IMR-90 (cell line): Measurements from ENCODE around the gene SIPA1L3. TPM values are rescaled to one million over a fixed set of nuclear protein-coding genes. Genes with fewer than 3 reads are reported as not detected.

Source experiments
- ATAC-seq: fragments of 200-7000 bp; cut with Tn5 transposase; 2 replicates; pipeline ENCODE4 v1.9.1; 2020; ENCODE audit warnings: low read depth, mild to moderate bottlenecking, moderate library complexity
- BruUV-seq: library from RNA; stranded (reverse); fragments of 400-500 nt; replicated peaks from 2 replicates; lab custom pipeline; 2021; lab: Mats Ljungman, UMichigan
- CTCF ChIA-PET: fragments of 300-600 bp; formaldehyde crosslinking; extraction: SDS; loops from one replicate; lab custom pipeline; 2021; ENCODE audit warnings: antibody characterized with exemption; lab: Yijun Ruan, JAX
- POLR2A ChIA-PET: fragments of 300-600 bp; sonication (Branson Sonifier 250); formaldehyde crosslinking; loops from one replicate; lab custom pipeline; 2022; ENCODE audit warnings: antibody characterized with exemption; ENCODE audit not compliant: unreplicated experiment; lab: Charles Lee
- DNase-seq: peaks from one replicate; pipeline ENCODE4 v3.0.0; 2013
- H2AFZ ChIP-seq: replicated peaks from 2 replicates; pipeline ENCODE3; 2013; ENCODE audit warnings: low read length, mild to moderate bottlenecking; ENCODE audit not compliant: poor library complexity
- H2AK5ac ChIP-seq: 2 replicates; pipeline ENCODE4 v1.6.1; 2013; ENCODE audit warnings: low read depth, low read length, inconsistent platforms
- H2AK9ac ChIP-seq: replicated peaks from 2 replicates; pipeline ENCODE3; 2013; ENCODE audit warnings: mild to moderate bottlenecking, low read depth, low read length, moderate library complexity; ENCODE audit not compliant: poor library complexity
- H2BK120ac ChIP-seq: 2 replicates; pipeline ENCODE4 v1.6.1; 2013; ENCODE audit warnings: low read depth, low read length, inconsistent platforms
- H2BK15ac ChIP-seq: 3 replicates; pipeline ENCODE4 v1.6.1; 2013; ENCODE audit warnings: low read depth, low read length, inconsistent platforms
- H2BK20ac ChIP-seq: 2 replicates; pipeline ENCODE4 v1.6.1; 2013; ENCODE audit warnings: low read depth, mild to moderate bottlenecking, inconsistent platforms, low read length, moderate library complexity
- H2BK5ac ChIP-seq: 2 replicates; pipeline ENCODE4 v1.6.1; 2013; ENCODE audit warnings: mild to moderate bottlenecking, low read depth, low read length, inconsistent platforms; ENCODE audit not compliant: poor library complexity, severe bottlenecking
- H3K14ac ChIP-seq: replicated peaks from 2 replicates; pipeline ENCODE4 v1.6.1; 2013; ENCODE audit warnings: low read depth, low read length, inconsistent platforms
- H3K18ac ChIP-seq: 2 replicates; pipeline ENCODE4 v1.6.1; 2013; ENCODE audit warnings: low read depth, low read length, control low read depth
- H3K23ac ChIP-seq: 2 replicates; pipeline ENCODE4 v1.6.1; 2013; ENCODE audit warnings: low read depth, low read length, inconsistent platforms
- H3K27ac ChIP-seq: 2 replicates; pipeline ENCODE4 v1.5.1; 2013; ENCODE audit warnings: mild to moderate bottlenecking, control low read depth, low read length; ENCODE audit not compliant: insufficient read depth
- H3K27me3 ChIP-seq: 2 replicates; pipeline ENCODE4 v1.6.1; 2013; ENCODE audit warnings: low read length; ENCODE audit not compliant: control insufficient read depth, insufficient read depth
- H3K36me3 ChIP-seq: 2 replicates; pipeline ENCODE4 v1.6.1; 2013; ENCODE audit warnings: low read length, mixed read lengths; ENCODE audit not compliant: control insufficient read depth, insufficient read depth
- H3K4ac ChIP-seq: 2 replicates; pipeline ENCODE4 v1.6.1; 2013; ENCODE audit warnings: low read depth, low read length, inconsistent platforms
- H3K4me1 ChIP-seq: 2 replicates; pipeline ENCODE4 v1.6.1; 2013; ENCODE audit warnings: low read length, mixed read lengths; ENCODE audit not compliant: control insufficient read depth, insufficient read depth
- H3K4me2 ChIP-seq: 2 replicates; pipeline ENCODE4 v1.6.1; 2013; ENCODE audit warnings: low read depth, mild to moderate bottlenecking, control low read depth, low read length, moderate library complexity
- H3K4me3 ChIP-seq: 2 replicates; pipeline ENCODE4 v1.5.1; 2013; ENCODE audit warnings: low read depth, mild to moderate bottlenecking, control low read depth, low read length, moderate library complexity; ENCODE audit not compliant: insufficient read depth
- H3K56ac ChIP-seq: 2 replicates; pipeline ENCODE4 v1.6.1; 2013; ENCODE audit warnings: low read length, inconsistent platforms; ENCODE audit not compliant: insufficient read depth; ENCODE audit errors: extremely low read depth
- H3K79me1 ChIP-seq, 2 experiments: 2 replicates each; pipeline ENCODE4 v1.6.1; 2013; ENCODE audit warnings: low read length in 2 of 2, inconsistent platforms in 1 of 2, low read depth in 1 of 2
- H3K9ac ChIP-seq: 2 replicates; pipeline ENCODE4 v1.6.1; 2013; ENCODE audit warnings: low read depth, low read length, control low read depth
- H3K9me1 ChIP-seq: 2 replicates; pipeline ENCODE4 v1.6.1; 2013; ENCODE audit warnings: low read length, inconsistent platforms; ENCODE audit not compliant: insufficient read depth
- H3K9me3 ChIP-seq: 2 replicates; pipeline ENCODE4 v1.6.1; 2013; ENCODE audit warnings: low read length; ENCODE audit not compliant: control insufficient read depth, insufficient read depth
- H4K20me1 ChIP-seq: 2 replicates; pipeline ENCODE4 v1.6.1; 2013; ENCODE audit warnings: low read length, inconsistent platforms; ENCODE audit not compliant: insufficient read depth
- H4K5ac ChIP-seq: 2 replicates; pipeline ENCODE4 v1.6.1; 2013; ENCODE audit warnings: mild to moderate bottlenecking, low read depth, low read length, control low read depth
- H4K8ac ChIP-seq, 2 experiments: 2 replicates each; pipeline ENCODE4 v1.6.1; 2013; ENCODE audit warnings: low read depth in 2 of 2, low read length in 2 of 2, control low read depth in 1 of 2, inconsistent platforms in 1 of 2
- H4K91ac ChIP-seq: 2 replicates; pipeline ENCODE4 v1.6.1; 2013; ENCODE audit warnings: low read depth, low read length, inconsistent platforms; ENCODE audit not compliant: insufficient read depth
- BHLHE40 ChIP-seq: fragments of 150-350 bp; IDR thresholded peaks from 2 replicates; pipeline ENCODE4 v1.6.1; 2016; ENCODE audit warnings: mild to moderate bottlenecking, low read depth, low read length
- CEBPB ChIP-seq: IDR thresholded peaks from 2 replicates; pipeline ENCODE4 v1.6.1; 2012; ENCODE audit warnings: low read depth, low read length, improper control_type of control experiment
- CHD1 ChIP-seq: IDR thresholded peaks from 2 replicates; pipeline ENCODE4 v1.6.1; 2012; ENCODE audit warnings: low read depth, low read length, improper control_type of control experiment
- CTCF ChIP-seq: conservative IDR thresholded peaks from 2 replicates; pipeline ENCODE4 v1.5.1; 2012; ENCODE audit warnings: mild to moderate bottlenecking, low read depth, low read length, improper control_type of control experiment
- ELK1 ChIP-seq: fragments of 150-350 bp; IDR thresholded peaks from 2 replicates; pipeline ENCODE4 v1.6.1; 2016; ENCODE audit warnings: low read depth, mild to moderate bottlenecking, low read length, moderate library complexity, borderline replicate concordance
- FOS ChIP-seq: fragments of 150-350 bp; IDR thresholded peaks from 2 replicates; pipeline ENCODE4 v1.6.1; 2016; ENCODE audit warnings: low read depth, low read length
- MAFK ChIP-seq: IDR thresholded peaks from 2 replicates; pipeline ENCODE4 v1.6.1; 2012; ENCODE audit warnings: low read depth, low read length, improper control_type of control experiment
- MAZ ChIP-seq: IDR thresholded peaks from 2 replicates; pipeline ENCODE4 v1.6.1; 2012; ENCODE audit warnings: low read depth, mild to moderate bottlenecking, low read length, improper control_type of control experiment, moderate library complexity, borderline replicate concordance
- MXI1 ChIP-seq: IDR thresholded peaks from 2 replicates; pipeline ENCODE4 v1.6.1; 2012; ENCODE audit warnings: low read depth, mild to moderate bottlenecking, low read length, moderate library complexity, borderline replicate concordance
- NFE2L2 ChIP-seq: fragments of 150-350 bp; IDR thresholded peaks from 2 replicates; pipeline ENCODE4 v1.6.1; 2016; ENCODE audit warnings: low read depth, mild to moderate bottlenecking, low read length
- POLR2A ChIP-seq: IDR thresholded peaks from 2 replicates; pipeline ENCODE4 v1.6.1; 2012; ENCODE audit warnings: mild to moderate bottlenecking, low read depth, low read length
- RAD21 ChIP-seq: IDR thresholded peaks from 2 replicates; pipeline ENCODE4 v1.6.1; 2012; ENCODE audit warnings: low read length, improper control_type of control experiment
- RCOR1 ChIP-seq: IDR thresholded peaks from 2 replicates; pipeline ENCODE4 v1.6.1; 2012; ENCODE audit warnings: mild to moderate bottlenecking, low read length, improper control_type of control experiment; ENCODE audit not compliant: insufficient replicate concordance
- RFX5 ChIP-seq: IDR thresholded peaks from 2 replicates; pipeline ENCODE4 v1.8.0; 2012; ENCODE audit warnings: low read depth, mild to moderate bottlenecking, low read length, moderate library complexity
- SMC3 ChIP-seq: fragments of 150-350 bp; IDR thresholded peaks from 2 replicates; pipeline ENCODE4 v1.6.1; 2016; ENCODE audit warnings: low read depth, mild to moderate bottlenecking, antibody characterized with exemption, low read length, moderate library complexity
- WGBS, 2 experiments: methylation state at CpG; one replicate each; pipeline versions ENCODE4 v1.1.5 to v1.1.7; 2013; ENCODE audit warnings: missing lambda C conversion rate in 2 of 2; ENCODE audit not compliant: insufficient read length in 1 of 2; ENCODE audit errors: extremely low coverage in 2 of 2; 5-methylcytosine and 5-hydroxymethylcytosine counted together
- dilution Hi-C: fragments of 300-500 bp; cut with HindIII; formaldehyde crosslinking; loops from one replicate; pipeline ENCODE4 v1.14.3; 2018; ENCODE audit warnings: low sequenced_read_pairs; ENCODE audit not compliant: unreplicated experiment
- in situ Hi-C: fragments of 300-500 bp; cut with MboI; formaldehyde crosslinking; loops from 3 replicates; pipeline ENCODE4 v1.14.3; 2019; ENCODE audit warnings: low sequenced_read_pairs, inconsistent platforms, mixed read lengths
- intact Hi-C: fragments of 100-400 bp; cut with micrococcal nuclease; formaldehyde crosslinking; loops from 2 replicates; pipeline ENCODE4 v1.10.0; 2022
- polyA plus RNA-seq, 3 experiments: library from polyadenylated mRNA; depleted of rRNA; stranded (reverse); fragments of >200 nt; gene quantifications; 2 replicates each; pipeline ENCODE4 v1.2.3, GENCODE V29; 2012; ENCODE audit warnings: low replicate concordance in 1 of 3
- total RNA-seq: library from RNA; depleted of rRNA; stranded (reverse); fragments of >200 nt; gene quantifications from 2 replicates; pipeline ENCODE4 v1.2.3, GENCODE V29; 2012

The SIPA1L3 gene
- total and polyA plus RNA-seq, 2 of the 4 experiments (the other 2 are of a cell fraction) = 4.1 to 9.4 TPM

- Histone ChIP-seq H4K5ac (no peak overlapping the region), H3K23ac (no peak overlapping the region), H3K4me2 (peak overlapping the region; percentile 48), H3K9me1 (peaks cover 12% of the 10 kb centered on the region), H3K79me1 (peaks cover 0 to 13% of the 10 kb centered on the region in 2 experiments; a peak in 3 of 4 replicates), H4K91ac (no peak overlapping the region), H2BK5ac (no peak overlapping the region), H4K20me1 (no peaks in the 10 kb centered on the region; the same call in 1 of the 2 replicates), H3K4ac (no peak overlapping the region), H2BK15ac (no peak overlapping the region), H3K27ac (no peak overlapping the region; the same call in 1 of the 2 replicates), H2AK5ac (no peak overlapping the region; the same call in 1 of the 2 replicates), H3K56ac (peak overlapping the region; percentile 17; the same call in 1 of the 2 replicates), H3K27me3 (peaks cover 3% of the 10 kb centered on the region; the same call in 1 of the 2 replicates), H2BK20ac (no peak overlapping the region), H4K8ac (peak overlapping the region in 1 of 2 experiments; percentile 6; a peak in 2 of 4 replicates), H2BK120ac (no peak overlapping the region), H3K9ac (peak overlapping the region; percentile 22; the same call in 1 of the 2 replicates), H2AK9ac (peak overlapping the region; percentile 55), H2AFZ (peak overlapping the region; percentile 89), H3K4me1 (0 out of 2 replicates have a peak, but pooled peaks cover 2% of the 10 kb centered on the region), H3K18ac (no peak overlapping the region), H3K4me3 (peak overlapping the region; percentile 27), H3K14ac (no peak overlapping the region), H3K36me3 (no peaks in the 10 kb centered on the region), H3K9me3 (no peaks in the 10 kb centered on the region)
- ATAC-seq (no peak), DNase-seq (no peak)
- 0% methylated on average over 25 of the region's 80 CpGs; no CpG with 5 or more reads in 1 of the 2 experiments for WGBS, 2 experiments
- CTCF ChIA-PET = no interaction called here
- no TSS peak for BruUV-seq
- in situ Hi-C loops (loop anchor here (25.0 kb wide), 1 partner anchor 409 kb away; the partner anchor contains the start of gene ACTN4), intact Hi-C loops (no loop called here), dilution Hi-C loops (no loop called here)
- POLR2A ChIA-PET = no interaction called here
- TF ChIP-seq MXI1 (no peak), CEBPB (no peak), NFE2L2 (no peak), CTCF (no peak), RAD21 (no peak), SMC3 (no peak), BHLHE40 (no peak), RCOR1 (no peak), ELK1 (no peak), MAZ (no peak), FOS (no peak), MAFK (no peak), RFX5 (no peak), CHD1 (no peak), POLR2A (no peak)
Observed at GRCh38 chr19:38228491-38229439, 321.8 kb downstream of the SIPA1L3 start.
